HepG2 (cell line): ENCODE data around the gene SGIP1.

ENCODE experiments used
- CENPBD1 ChIP-seq: sonication (generic); formaldehyde crosslinking; IDR thresholded peaks from 2 replicates; pipeline ENCODE4 v1.8.0; 2022; ENCODE audit warnings: missing genetic modification reagents, low read depth, mild to moderate bottlenecking, borderline replicate concordance
- HMG20A ChIP-seq: IDR thresholded peaks from 2 replicates; pipeline ENCODE4 v1.6.1; 2016; ENCODE audit warnings: borderline replicate concordance
- NFE2L2 ChIP-seq: fragments of 150-350 bp; IDR thresholded peaks from 2 replicates; pipeline ENCODE4 v1.6.1; 2014; ENCODE audit warnings: low read length
- PAWR ChIP-seq: sonication (generic); formaldehyde crosslinking; IDR thresholded peaks from 2 replicates; pipeline ENCODE4 v1.4.0; 2020; ENCODE audit warnings: missing genetic modification reagents, mild to moderate bottlenecking, borderline replicate concordance
- POLR2A ChIP-seq, 2 experiments: IDR thresholded peaks; 2 replicates each; pipeline ENCODE4 v1.6.1; 2011; ENCODE audit warnings: low read depth in 2 of 2, low read length in 2 of 2, mild to moderate bottlenecking in 1 of 2, moderate library complexity in 1 of 2; ENCODE audit not compliant: insufficient read depth in 1 of 2
- ZNF629 ChIP-seq: sonication (generic); formaldehyde crosslinking; conservative IDR thresholded peaks from 2 replicates; pipeline ENCODE4 v1.5.0; 2020; ENCODE audit warnings: missing genetic modification reagents
- ZNF776 ChIP-seq: sonication (generic); formaldehyde crosslinking; IDR thresholded peaks from 2 replicates; pipeline ENCODE4 v1.4.0; 2020; ENCODE audit warnings: mild to moderate bottlenecking, missing genetic modification reagents
- TF ChIP-seq, protein P1 (sequence below): sonication (generic); formaldehyde crosslinking; IDR thresholded peaks from 2 replicates; pipeline ENCODE4 v1.5.0; 2020; ENCODE audit warnings: mild to moderate bottlenecking, missing genetic modification reagents, moderate library complexity

GRCh38 chr1:66745451-66745850, 211.5 kb downstream of the SGIP1 start:
- TF ChIP-seq, protein P1, sequence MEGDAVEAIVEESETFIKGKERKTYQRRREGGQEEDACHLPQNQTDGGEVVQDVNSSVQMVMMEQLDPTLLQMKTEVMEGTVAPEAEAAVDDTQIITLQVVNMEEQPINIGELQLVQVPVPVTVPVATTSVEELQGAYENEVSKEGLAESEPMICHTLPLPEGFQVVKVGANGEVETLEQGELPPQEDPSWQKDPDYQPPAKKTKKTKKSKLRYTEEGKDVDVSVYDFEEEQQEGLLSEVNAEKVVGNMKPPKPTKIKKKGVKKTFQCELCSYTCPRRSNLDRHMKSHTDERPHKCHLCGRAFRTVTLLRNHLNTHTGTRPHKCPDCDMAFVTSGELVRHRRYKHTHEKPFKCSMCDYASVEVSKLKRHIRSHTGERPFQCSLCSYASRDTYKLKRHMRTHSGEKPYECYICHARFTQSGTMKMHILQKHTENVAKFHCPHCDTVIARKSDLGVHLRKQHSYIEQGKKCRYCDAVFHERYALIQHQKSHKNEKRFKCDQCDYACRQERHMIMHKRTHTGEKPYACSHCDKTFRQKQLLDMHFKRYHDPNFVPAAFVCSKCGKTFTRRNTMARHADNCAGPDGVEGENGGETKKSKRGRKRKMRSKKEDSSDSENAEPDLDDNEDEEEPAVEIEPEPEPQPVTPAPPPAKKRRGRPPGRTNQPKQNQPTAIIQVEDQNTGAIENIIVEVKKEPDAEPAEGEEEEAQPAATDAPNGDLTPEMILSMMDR: no peak
- no peak for TF ChIP-seq PAWR (CRISPR knock-in tag)
- TF ChIP-seq ZNF776 (CRISPR knock-in tag): no peak
- no peak for TF ChIP-seq ZNF629 (CRISPR knock-in tag)
- no peak for TF ChIP-seq HMG20A
- no peak for TF ChIP-seq CENPBD1 (CRISPR knock-in tag)
- TF ChIP-seq POLR2A (IDR thresholded peaks at IDR 0.05; ENCODE audit: insufficient read depth in 1 of 2, low read depth in 2 of 2, low read length in 2 of 2): no peak
- no peak for TF ChIP-seq NFE2L2
